Transverse colon (tissue), 4 donors: Measurements from ENCODE around the gene DARS2. TPM values are rescaled to one million over a fixed set of nuclear protein-coding genes. Genes with fewer than 3 reads are reported as not detected.

ENCODE experiments used
- DNase-seq: peaks from one replicate; pipeline ENCODE4 v3.0.0-alpha.2; 2019
- H3K27ac ChIP-seq, 4 donors: fragments of 200-600 bp; sonication (generic); 2 replicates each; pipeline ENCODE4 v1.5.1; 2016 to 2018; ENCODE audit warnings: inconsistent platforms in 4 of 4
- H3K27me3 ChIP-seq: fragments of 200-600 bp; sonication (generic); 2 replicates; pipeline ENCODE4 v1.5.1; 2017; ENCODE audit warnings: inconsistent platforms
- H3K36me3 ChIP-seq, 4 donors: fragments of 200-600 bp; sonication (generic); 2 replicates each; pipeline ENCODE4 v1.5.1; 2017 to 2019; ENCODE audit warnings: inconsistent platforms in 4 of 4
- H3K4me1 ChIP-seq, 4 donors: fragments of 200-600 bp; sonication (generic); 2 replicates each; pipeline ENCODE4 v1.5.1; 2017 to 2020; ENCODE audit warnings: inconsistent platforms in 4 of 4
- H3K4me3 ChIP-seq, 4 donors: fragments of 200-600 bp; sonication (generic); 1 replicate in 1 of 4; 2 replicates in 3 of 4; pipeline versions ENCODE4 v1.5.1 to v1.6.1; 2017 to 2019; ENCODE audit warnings: inconsistent platforms in 4 of 4
- H3K9me3 ChIP-seq, 2 donors: fragments of 200-600 bp; sonication (generic); 2 replicates each; pipeline ENCODE4 v1.5.1; 2017 to 2019; ENCODE audit warnings: inconsistent platforms in 2 of 2
- EP300 ChIP-seq: sonication (generic); formaldehyde crosslinking; IDR thresholded peaks from one replicate; pipeline ENCODE4 v1.6.1; 2017; ENCODE audit warnings: antibody characterized with exemption, low read depth
- POLR2A ChIP-seq: fragments of 450-650 bp; IDR thresholded peaks from one replicate; pipeline ENCODE4 v1.6.1; 2016; ENCODE audit warnings: antibody characterized with exemption, mild to moderate bottlenecking, moderate library complexity
- POLR2AphosphoS5 ChIP-seq, 3 donors: sonication (generic); formaldehyde crosslinking; IDR thresholded peaks; one replicate each; pipeline ENCODE4 v1.6.1; 2016; ENCODE audit warnings: antibody characterized with exemption in 3 of 3
- WGBS, 2 donors: methylation state at CpG; one replicate each; pipeline ENCODE4 v1.1.5; 2018; ENCODE audit warnings: low coverage in 1 of 2; 5-methylcytosine and 5-hydroxymethylcytosine counted together
- in situ Hi-C, 4 donors: fragments of 200-750 bp; cut with MboI; loops; one replicate each; pipeline versions ENCODE4 v1.15.0 to v1.15.1; 2017; ENCODE audit warnings: low sequenced_read_pairs in 3 of 4, low pct_ligation_motif_present in 1 of 4, low pct_unique_long_range_greater_than_20kb in 1 of 4
- intact Hi-C: fragments of 100-400 bp; cut with DNase I; formaldehyde crosslinking; loops from one replicate; pipeline ENCODE4 v1.15.1; 2023; ENCODE audit warnings: low total_unique reads
- total RNA-seq, 4 donors: library from RNA; depleted of rRNA; stranded (reverse); fragments of >200 nt; gene quantifications; one replicate each; pipeline ENCODE4 v1.1.0, GENCODE V29; 2016
- TF ChIP-seq, protein P1 (sequence below), 5 experiments: fragments of 200-600 bp in 3 of 5; fragments of 450-650 bp in 2 of 5; sonication (generic) in 3 of 5; IDR thresholded peaks; 1 replicate in 2 of 5; 2 replicates in 3 of 5; pipeline ENCODE4 v1.5.1; 2016 to 2017; ENCODE audit warnings: antibody characterized with exemption in 5 of 5, inconsistent platforms in 3 of 5, mild to moderate bottlenecking in 2 of 5, moderate library complexity in 1 of 5

DARS2 gene
- total RNA-seq, 4 donors from 2014 or later = 12.0 to 19.7 (median 16.6) TPM

DNA sequence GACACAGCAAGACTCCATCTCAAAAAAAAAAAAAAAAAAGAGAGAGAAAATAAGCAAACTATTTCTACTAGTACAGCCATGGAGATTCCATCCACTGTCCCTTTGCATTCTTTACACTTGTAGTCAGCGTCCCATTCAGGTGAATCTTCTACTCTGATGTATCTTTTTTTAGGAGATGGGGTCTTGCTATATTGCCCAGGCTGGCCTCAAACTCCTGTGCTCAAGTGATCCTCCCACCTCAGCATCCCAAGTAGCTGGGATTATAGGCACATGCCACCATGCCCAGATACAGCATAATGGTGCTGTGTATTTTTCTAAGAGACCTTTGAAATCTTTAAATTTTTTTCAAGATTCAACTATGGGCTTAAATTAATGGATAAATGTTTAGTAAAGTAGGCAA lies 8.3 kb downstream of the DARS2 start:
- in situ Hi-C loops (no loop called here), intact Hi-C loops (no loop called here)
- Histone ChIP-seq H3K4me3 (no peak overlapping the region), H3K36me3 (peaks cover 0 to 64% (median 15%) of the 10 kb centered on the region in 4 donors), H3K27me3 (no peaks in the 10 kb centered on the region), H3K27ac (no peak overlapping the region), H3K4me1 (no peaks in the 10 kb centered on the region), H3K9me3 (no peaks in the 10 kb centered on the region)
- no peak for DNase-seq
- TF ChIP-seq POLR2AphosphoS5 (IDR thresholded peaks at IDR 0.05) (no peak), POLR2A (no peak), EP300 (no peak)
- TF ChIP-seq, protein P1, sequence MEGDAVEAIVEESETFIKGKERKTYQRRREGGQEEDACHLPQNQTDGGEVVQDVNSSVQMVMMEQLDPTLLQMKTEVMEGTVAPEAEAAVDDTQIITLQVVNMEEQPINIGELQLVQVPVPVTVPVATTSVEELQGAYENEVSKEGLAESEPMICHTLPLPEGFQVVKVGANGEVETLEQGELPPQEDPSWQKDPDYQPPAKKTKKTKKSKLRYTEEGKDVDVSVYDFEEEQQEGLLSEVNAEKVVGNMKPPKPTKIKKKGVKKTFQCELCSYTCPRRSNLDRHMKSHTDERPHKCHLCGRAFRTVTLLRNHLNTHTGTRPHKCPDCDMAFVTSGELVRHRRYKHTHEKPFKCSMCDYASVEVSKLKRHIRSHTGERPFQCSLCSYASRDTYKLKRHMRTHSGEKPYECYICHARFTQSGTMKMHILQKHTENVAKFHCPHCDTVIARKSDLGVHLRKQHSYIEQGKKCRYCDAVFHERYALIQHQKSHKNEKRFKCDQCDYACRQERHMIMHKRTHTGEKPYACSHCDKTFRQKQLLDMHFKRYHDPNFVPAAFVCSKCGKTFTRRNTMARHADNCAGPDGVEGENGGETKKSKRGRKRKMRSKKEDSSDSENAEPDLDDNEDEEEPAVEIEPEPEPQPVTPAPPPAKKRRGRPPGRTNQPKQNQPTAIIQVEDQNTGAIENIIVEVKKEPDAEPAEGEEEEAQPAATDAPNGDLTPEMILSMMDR (IDR thresholded peaks at IDR 0.05) = no peak
- WGBS, 2 donors = 95% methylated on average over 1 of the region's 1 CpG; no CpG with 5 or more reads in 1 of the 2 donors

DNA sequence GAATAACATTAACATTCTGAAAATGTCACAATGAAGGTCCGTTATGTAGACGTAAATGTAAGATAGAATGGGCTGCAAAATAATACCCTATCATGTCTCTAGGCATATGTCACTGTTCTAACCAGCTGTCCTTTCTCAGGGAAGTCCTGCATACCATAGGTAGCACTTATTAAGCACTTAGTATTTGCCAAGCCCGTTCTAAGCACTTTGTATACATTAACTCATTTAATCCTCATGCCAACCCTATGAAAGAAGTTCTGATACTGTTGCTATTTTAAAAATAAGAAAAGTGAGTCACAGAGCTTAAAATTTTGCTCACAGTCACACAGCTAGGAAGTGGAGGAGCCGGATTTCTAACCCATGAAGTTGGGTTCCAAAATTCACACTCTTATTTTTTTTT lies 27.6 kb downstream of the DARS2 start:
- Histone ChIP-seq H3K27ac (no peak overlapping the region), H3K27me3 (no peaks in the 10 kb centered on the region), H3K4me3 (no peak overlapping the region), H3K4me1 (no peaks in the 10 kb centered on the region), H3K9me3 (no peaks in the 10 kb centered on the region), H3K36me3 (peaks cover 0 to 49% (median 11%) of the 10 kb centered on the region in 4 donors)
- TF ChIP-seq POLR2AphosphoS5 (IDR thresholded peaks at IDR 0.05) (no peak), POLR2A (no peak), EP300 (no peak)
- TF ChIP-seq, protein P1 (IDR thresholded peaks at IDR 0.05) = no peak
- intact Hi-C loops (no loop called here), in situ Hi-C loops (no loop called here)
- DNase-seq = no peak
- WGBS, 2 donors = 83 to 85% methylated on average over 4 of the region's 4 CpGs

DNA sequence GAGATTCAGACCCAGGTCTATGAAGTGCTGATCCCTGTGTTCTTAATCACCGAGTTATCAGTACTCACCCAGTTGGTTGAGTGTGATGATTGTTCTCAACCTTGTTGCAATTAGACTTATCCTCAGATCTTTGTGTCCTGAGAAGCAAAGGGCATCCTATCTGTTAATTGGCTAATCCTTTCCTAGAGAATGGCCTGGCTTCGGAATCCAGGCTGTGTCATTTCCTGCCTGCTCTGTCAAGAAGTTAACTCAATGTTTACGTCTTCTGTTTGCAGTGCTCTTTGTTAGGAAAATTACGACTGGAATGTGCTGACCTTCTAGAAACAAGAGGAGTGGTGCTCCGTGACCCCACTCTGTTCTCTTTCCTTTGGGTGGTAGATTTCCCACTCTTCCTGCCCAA lies 28.6 kb downstream of the DARS2 start:
- intact Hi-C loops (no loop called here), in situ Hi-C loops (no loop called here)
- WGBS, 2 donors = 58 to 70% methylated on average over 4 to 5 of the region's 5 CpGs
- Histone ChIP-seq H3K4me3 (no peak overlapping the region), H3K9me3 (no peaks in the 10 kb centered on the region), H3K36me3 (peaks cover 0 to 57% (median 14%) of the 10 kb centered on the region in 4 donors), H3K27ac (no peak overlapping the region), H3K27me3 (no peaks in the 10 kb centered on the region), H3K4me1 (no peaks in the 10 kb centered on the region)
- DNase-seq = no peak
- TF ChIP-seq POLR2A (no peak), EP300 (no peak), POLR2AphosphoS5 (IDR thresholded peaks at IDR 0.05) (no peak)
- TF ChIP-seq, protein P1 (IDR thresholded peaks at IDR 0.05) = no peak

DNA sequence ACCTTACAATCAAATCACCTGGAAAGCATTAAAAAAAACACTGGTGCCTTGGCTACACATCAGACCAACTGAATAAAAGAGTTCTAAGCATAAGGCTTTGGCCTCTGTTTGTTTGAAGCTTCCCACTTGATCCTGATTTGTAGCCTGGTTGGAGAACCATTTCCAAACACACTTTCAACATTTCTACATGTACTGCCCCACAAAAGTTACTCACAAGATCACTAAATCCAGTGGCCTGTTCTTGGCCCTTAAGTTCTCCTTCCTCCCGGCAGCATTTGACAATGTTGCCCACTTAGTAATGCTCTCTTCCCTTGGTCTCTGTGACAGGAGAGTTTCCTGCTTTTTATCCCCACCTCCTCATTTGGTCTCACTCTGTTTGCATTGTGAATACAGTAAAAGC lies 31.5 kb downstream of the DARS2 start:
- no peak overlapping the region for H3K4me3 ChIP-seq
- H3K27me3 ChIP-seq = no peaks in the 10 kb centered on the region
- H3K27ac ChIP-seq = no peak overlapping the region
- intact Hi-C loops (no loop called here), in situ Hi-C loops (no loop called here)
- 60 to 90% methylated on average over 1 of the region's 1 CpG for WGBS, 2 donors
- peaks cover 0 to 62% (median 17%) of the 10 kb centered on the region in 4 donors for H3K36me3 ChIP-seq
- TF ChIP-seq EP300 (no peak), POLR2A (no peak), POLR2AphosphoS5 (IDR thresholded peaks at IDR 0.05) (no peak)
- TF ChIP-seq, protein P1 (IDR thresholded peaks at IDR 0.05) = no peak
- no peaks in the 10 kb centered on the region for H3K9me3 ChIP-seq
- no peaks in the 10 kb centered on the region for H3K4me1 ChIP-seq
- DNase-seq = no peak
